Body of pancreas (tissue), 4 donors: Measurements from ENCODE around the gene SMIM17.

Experiments used
- CTCF ChIP-seq, 7 experiments: fragments of 450-650 bp in 4 of 7; fragments of 200-600 bp in 3 of 7; sonication (generic) in 3 of 7; IDR thresholded peaks; one replicate each; pipeline ENCODE4 v1.5.1; 2016 to 2019; ENCODE audit warnings: antibody characterized with exemption in 7 of 7
- POLR2A ChIP-seq, 3 donors: fragments of 450-650 bp; IDR thresholded peaks; one replicate each; pipeline ENCODE4 v1.6.1; 2016; ENCODE audit warnings: antibody characterized with exemption in 3 of 3, mild to moderate bottlenecking in 2 of 3

GRCh38 chr19:56619121-56619520, 23.8 kb upstream of the SMIM17 start:
- TF ChIP-seq POLR2A (IDR thresholded peaks at IDR 0.05): no peak
- no peak for TF ChIP-seq CTCF (IDR thresholded peaks at IDR 0.05)
